ENCODE measurements around the gene LRRC4B. TPM values are rescaled to one million over a fixed set of nuclear protein-coding genes. Genes with fewer than 3 reads are reported as not detected.

The LRRC4B gene
- polyA plus RNA-seq, 1 of the 3 experiments (the other 2 are of a cell fraction) = 6.9 TPM

GRCh38 chr19:50480281-50481111, 87.7 kb downstream of the LRRC4B start:
- ChIA-PET POLR2A (no interaction called here), CTCF (interaction anchor here (1.0 to 1.9 kb wide), 2 partner anchors 20 to 123 kb away, joined by 4 read pairs; no protein-coding TSS in a partner anchor)

GRCh38 chr19:50479761-50480251, 88.4 kb downstream of the LRRC4B start:
- Histone ChIP-seq H4K20me1 (ENCODE audit: insufficient read depth) (no peaks in the 10 kb centered on the region), H3F3A (replicated peaks; ENCODE audit: insufficient read depth) (no peaks in the 10 kb centered on the region), H3K27me3 (ENCODE audit: insufficient read depth) (no peaks in the 10 kb centered on the region), H3K9me3 (no peaks in the 10 kb centered on the region), H3K9me2 (no peaks in the 10 kb centered on the region), H3K4me3 (ENCODE audit: low read depth in 2 of 2, low read length in 1 of 2) (no peak overlapping the region), H3K27ac (ENCODE audit: low read depth in 2 of 2, low read length in 1 of 2) (no peak overlapping the region), H3K36me3 (replicated peaks in 1 of 2; ENCODE audit: control insufficient read depth in 1 of 2, insufficient read depth in 2 of 2, low read length in 1 of 2) (peaks cover 10 to 33% of the 10 kb centered on the region in 2 experiments), H2AFZ (ENCODE audit: low read depth) (no peak overlapping the region), H3K4me2 (no peak overlapping the region), H3K9ac (no peak overlapping the region), H3K79me2 (ENCODE audit: insufficient read depth) (peaks cover 16% of the 10 kb centered on the region), H3K4me1 (ENCODE audit: control insufficient read depth in 1 of 2, insufficient read depth in 2 of 2, low read depth in 1 of 2, low read length in 1 of 2) (peaks cover 6 to 9% of the 10 kb centered on the region in 2 experiments; a peak in 2 of 4 replicates)
- 90% methylated on average over 4 of the region's 16 CpGs for WGBS (ENCODE audit: low lambda C conversion rate)
- POLR2A ChIA-PET = no interaction called here
- CTCF ChIA-PET = interaction anchor here (0.6 to 2.0 kb wide), 7 partner anchors 10 to 123 kb away, joined by 3 to 12 read pairs (median 3); no protein-coding TSS in a partner anchor
- DNase-seq = no peak
- TF ChIP-seq CTCF (IDR thresholded peaks at IDR 0.05) (no peak), EP300 (IDR thresholded peaks at IDR 0.05; ENCODE audit: borderline replicate concordance in 1 of 2, low read depth in 1 of 2, low read length in 1 of 2) (no peak), RAD21 (IDR thresholded peaks at IDR 0.05; ENCODE audit: low read length) (no peak), YY1 (IDR thresholded peaks at IDR 0.05; ENCODE audit: low read depth) (no peak), GABPA (IDR thresholded peaks at IDR 0.05; ENCODE audit: low read depth) (no peak), USF1 (IDR thresholded peaks at IDR 0.05; ENCODE audit: borderline replicate concordance, low read depth) (no peak), MXI1 (IDR thresholded peaks at IDR 0.05; ENCODE audit: low read depth, low read length) (no peak), GATA2 (CRISPR knock-in tag; IDR thresholded peaks at IDR 0.05) (no peak), REST (IDR thresholded peaks at IDR 0.05; ENCODE audit: low read depth, low read length) (no peak), FOXM1 (IDR thresholded peaks at IDR 0.05; ENCODE audit: low read depth) (no peak)

More at GRCh38 chr19:50480281-50481111, 87.7 kb downstream of the LRRC4B start:
- Histone ChIP-seq H3K4me3 (ENCODE audit: low read depth in 2 of 2, low read length in 1 of 2) (no peak overlapping the region), H3K36me3 (replicated peaks in 1 of 2; ENCODE audit: control insufficient read depth in 1 of 2, insufficient read depth in 2 of 2, low read length in 1 of 2) (peaks cover 10 to 33% of the 10 kb centered on the region in 2 experiments), H3K79me2 (ENCODE audit: insufficient read depth) (peaks cover 16% of the 10 kb centered on the region), H3K4me2 (no peak overlapping the region), H3K4me1 (ENCODE audit: control insufficient read depth in 1 of 2, insufficient read depth in 2 of 2, low read depth in 1 of 2, low read length in 1 of 2) (peaks cover 6 to 9% of the 10 kb centered on the region in 2 experiments; a peak in 2 of 4 replicates), H4K20me1 (ENCODE audit: insufficient read depth) (no peaks in the 10 kb centered on the region), H3K9ac (no peak overlapping the region), H3K9me2 (no peaks in the 10 kb centered on the region), H3K27ac (ENCODE audit: low read depth in 2 of 2, low read length in 1 of 2) (no peak overlapping the region), H2AFZ (ENCODE audit: low read depth) (no peak overlapping the region), H3F3A (replicated peaks; ENCODE audit: insufficient read depth) (no peaks in the 10 kb centered on the region), H3K9me3 (no peaks in the 10 kb centered on the region), H3K27me3 (ENCODE audit: insufficient read depth) (no peaks in the 10 kb centered on the region)
- DNase-seq = no peak
- WGBS (ENCODE audit: low lambda C conversion rate) = 87% methylated on average over 27 of the region's 37 CpGs
- no peak for TF ChIP-seq CTCF (IDR thresholded peaks at IDR 0.05)
- no peak for TF ChIP-seq ELF1 (IDR thresholded peaks at IDR 0.05)
- no peak for TF ChIP-seq FOSL2 (IDR thresholded peaks at IDR 0.05; ENCODE audit: borderline replicate concordance, low read depth)
- TF ChIP-seq MAX (IDR thresholded peaks at IDR 0.05; ENCODE audit: low read depth) = no peak

Measured in SK-N-SH (cell line).